Ammon's horn (tissue), 1 donor: Measurements from ENCODE around the gene ELAC2.

Experiments
- DNase-seq: peaks from one replicate; pipeline ENCODE4 v3.0.0-alpha.2; 2016; ENCODE audit warnings: low spot score

ELAC2 gene, protein sequence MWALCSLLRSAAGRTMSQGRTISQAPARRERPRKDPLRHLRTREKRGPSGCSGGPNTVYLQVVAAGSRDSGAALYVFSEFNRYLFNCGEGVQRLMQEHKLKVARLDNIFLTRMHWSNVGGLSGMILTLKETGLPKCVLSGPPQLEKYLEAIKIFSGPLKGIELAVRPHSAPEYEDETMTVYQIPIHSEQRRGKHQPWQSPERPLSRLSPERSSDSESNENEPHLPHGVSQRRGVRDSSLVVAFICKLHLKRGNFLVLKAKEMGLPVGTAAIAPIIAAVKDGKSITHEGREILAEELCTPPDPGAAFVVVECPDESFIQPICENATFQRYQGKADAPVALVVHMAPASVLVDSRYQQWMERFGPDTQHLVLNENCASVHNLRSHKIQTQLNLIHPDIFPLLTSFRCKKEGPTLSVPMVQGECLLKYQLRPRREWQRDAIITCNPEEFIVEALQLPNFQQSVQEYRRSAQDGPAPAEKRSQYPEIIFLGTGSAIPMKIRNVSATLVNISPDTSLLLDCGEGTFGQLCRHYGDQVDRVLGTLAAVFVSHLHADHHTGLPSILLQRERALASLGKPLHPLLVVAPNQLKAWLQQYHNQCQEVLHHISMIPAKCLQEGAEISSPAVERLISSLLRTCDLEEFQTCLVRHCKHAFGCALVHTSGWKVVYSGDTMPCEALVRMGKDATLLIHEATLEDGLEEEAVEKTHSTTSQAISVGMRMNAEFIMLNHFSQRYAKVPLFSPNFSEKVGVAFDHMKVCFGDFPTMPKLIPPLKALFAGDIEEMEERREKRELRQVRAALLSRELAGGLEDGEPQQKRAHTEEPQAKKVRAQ

DNA sequence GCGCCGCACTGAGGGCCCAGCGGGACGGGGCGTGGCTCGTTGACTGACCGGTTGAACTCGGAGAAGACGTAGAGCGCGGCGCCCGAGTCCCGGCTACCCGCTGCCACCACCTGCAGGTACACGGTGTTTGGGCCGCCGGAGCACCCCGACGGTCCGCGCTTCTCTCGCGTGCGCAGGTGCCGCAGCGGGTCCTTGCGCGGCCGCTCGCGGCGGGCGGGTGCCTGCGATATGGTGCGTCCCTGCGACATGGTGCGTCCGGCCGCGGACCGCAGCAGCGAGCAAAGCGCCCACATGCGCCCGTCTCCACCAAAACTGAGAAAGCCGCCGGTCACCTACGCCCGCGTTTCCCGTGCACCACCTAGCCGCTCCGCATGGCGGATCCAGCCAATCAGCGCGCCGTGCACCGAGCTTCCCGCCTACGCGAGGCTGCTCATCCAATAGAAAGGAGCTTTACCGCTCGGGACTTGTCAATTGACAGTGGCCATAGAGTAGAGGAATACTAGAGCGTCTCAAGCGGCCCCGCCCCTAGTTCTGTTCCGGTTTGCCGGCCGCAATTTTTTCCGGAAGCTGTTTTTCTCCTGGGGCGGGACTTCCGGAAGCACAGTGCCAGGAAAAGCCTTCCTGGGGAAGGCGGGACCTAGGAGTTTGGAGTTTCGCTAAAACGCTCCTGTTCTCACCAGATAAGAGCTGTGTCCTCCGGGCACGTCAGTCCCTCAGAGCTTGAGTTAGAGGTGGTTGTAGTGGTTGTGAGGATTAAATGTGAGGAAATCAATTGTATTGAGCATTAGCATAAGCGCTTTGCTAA lies at the start of gene ELAC2:
Gene ELAC2, minus strand, starts transcription at position 373 of the 805 bp plus-strand sequence. Its CDS starts 80 bp downstream, at position 293.
- DNase-seq = peak; percentile 98

DNA sequence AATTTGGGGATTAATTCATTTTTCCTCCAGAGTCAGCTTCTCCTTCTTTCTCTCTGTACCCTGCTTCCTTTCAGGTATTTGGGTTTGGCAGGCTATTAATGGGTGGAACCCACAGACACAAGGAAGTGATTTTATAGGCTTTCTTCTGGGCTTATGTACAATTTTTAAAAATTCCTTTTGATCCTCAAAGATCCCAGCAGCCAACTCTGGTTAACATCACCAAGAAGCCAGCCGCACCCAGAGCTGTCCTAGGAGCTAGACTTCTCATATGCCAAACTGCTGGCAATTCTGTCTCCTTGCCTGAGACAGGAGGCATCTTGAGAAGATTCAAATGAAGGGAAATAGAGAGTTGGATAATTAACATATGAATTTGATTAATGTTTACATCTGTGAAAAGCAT lies 47.2 kb upstream of the ELAC2 start:
- DNase-seq = no peak

DNA sequence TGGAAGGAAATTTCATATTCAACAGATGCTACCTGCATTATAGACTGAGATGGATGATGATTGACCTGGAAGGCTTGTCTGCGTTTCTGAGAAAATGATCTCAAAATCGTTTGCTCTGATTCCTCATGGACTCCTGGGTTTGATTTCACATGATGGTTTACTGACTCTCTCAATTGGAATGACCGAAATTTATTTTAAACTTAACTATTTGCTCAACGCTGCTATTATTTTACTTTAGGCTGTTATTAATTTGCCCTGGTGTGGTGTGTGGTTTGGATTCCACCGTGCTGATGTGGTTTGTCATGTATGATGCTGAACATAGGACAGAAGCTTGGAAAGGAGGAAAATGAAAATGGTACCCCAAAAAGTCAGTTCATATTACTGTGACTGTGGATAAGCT lies 37.3 kb upstream of the ELAC2 start:
- no peak for DNase-seq

DNA sequence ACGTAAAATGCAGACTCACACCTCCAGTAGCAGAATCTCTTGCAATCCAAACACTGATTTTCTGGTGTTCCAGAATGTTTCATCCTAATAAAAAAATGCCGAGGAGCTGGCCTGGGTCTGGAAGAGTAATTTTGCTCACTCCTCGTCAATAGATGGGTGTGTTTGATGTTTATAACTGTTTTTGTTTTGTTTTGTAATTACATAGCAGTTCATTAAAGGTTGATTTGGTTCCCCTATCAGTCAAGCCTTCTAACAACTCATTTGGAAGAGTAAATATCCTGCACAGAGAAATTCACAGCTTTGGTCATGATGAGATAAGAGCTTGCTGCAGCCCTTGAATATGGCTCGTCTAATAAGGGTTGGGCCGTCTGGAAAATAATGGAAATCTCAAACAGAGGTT lies 36.8 kb upstream of the ELAC2 start:
- DNase-seq = no peak

DNA sequence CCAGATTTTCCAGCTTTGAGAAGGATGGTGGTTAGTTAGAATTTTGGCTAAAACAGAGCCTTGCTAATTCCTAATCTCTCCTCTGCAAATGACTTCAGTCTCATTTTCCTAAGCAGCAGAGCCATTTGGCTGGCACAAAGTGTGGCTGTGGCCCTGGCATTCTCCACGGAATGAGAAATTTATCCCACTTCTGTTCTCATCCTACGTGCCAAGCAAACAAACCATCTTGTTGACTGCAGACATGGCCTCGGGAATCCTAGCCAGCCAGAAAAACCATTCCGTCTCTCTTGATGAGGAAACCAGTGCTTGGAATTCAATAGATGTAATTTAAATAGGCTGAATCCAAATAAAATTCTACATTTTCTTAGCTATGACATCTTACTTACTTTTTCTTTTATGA lies 34.1 kb upstream of the ELAC2 start:
- peak; percentile 21 for DNase-seq

DNA sequence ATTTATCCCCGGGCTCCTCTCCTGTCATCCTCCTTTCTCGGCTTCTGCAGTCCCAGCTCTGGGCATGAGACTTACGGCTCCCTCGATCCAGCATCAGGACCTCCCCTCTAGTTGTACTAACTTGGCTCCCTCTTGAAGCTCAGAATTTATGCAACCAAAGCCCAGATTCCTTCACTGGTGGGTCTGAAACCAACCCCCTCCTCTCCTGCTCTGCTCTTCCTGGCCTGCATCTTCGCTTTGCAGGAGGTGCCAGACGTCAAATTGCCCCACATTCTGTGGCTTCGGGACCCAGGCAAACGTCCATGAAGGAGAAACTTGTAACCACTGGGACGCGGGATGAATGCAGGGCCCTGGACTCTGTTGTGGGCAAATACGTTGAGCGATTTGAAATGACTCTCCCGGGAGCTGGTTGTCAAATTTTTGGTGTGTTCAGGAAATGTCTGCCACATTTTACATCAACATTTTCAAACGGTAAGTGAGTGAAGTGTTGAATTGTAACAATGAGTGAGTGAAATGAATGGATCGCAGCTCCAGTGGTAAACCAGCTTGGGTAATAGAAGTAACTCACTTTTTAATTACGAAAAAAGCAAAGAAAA lies 29.3 kb upstream of the ELAC2 start:
- DNase-seq = no peak

DNA sequence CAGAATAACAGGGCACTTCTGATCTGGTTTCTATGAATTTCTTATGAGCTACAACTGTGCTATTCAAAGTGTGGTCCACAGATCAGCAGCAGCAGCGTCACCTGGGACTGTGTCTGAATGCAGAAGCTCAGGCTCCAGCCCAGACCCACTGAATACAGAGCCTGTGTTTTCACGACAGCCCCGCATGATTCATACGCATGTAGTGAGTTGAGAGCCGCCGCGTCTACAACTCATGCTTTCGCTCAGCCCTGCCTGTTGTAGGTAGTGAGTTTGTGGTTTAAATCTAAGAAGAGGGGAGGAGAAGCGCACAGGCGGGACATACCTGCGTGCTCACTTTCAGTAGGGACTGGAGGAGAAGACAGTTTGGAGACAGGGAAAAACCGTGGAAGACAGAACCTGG lies 28.5 kb upstream of the ELAC2 start:
- DNase-seq = no peak

DNA sequence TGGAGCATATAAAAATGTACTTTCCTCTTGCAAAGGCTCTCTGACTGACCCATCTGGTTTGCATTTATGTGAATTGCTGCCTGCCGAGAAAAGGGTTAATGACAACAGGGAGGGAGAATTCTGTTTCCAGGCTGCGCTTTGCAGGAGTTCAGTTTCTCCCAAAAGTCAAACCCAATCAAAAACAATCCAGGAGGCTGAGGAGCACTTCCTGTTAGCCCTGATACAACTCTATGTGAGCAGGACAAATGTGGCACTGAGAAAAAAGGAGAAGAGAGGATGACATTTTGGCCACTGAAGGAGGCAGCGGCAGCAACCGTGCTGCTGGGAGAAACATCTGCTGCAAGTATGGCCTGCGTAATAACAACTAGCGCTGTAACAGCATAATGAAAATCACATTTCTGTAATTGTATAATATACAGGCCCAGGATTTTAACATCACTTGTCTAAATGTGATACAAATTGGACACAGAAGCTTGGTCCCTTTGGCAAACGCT lies 26.8 kb upstream of the ELAC2 start:
- no peak for DNase-seq

DNA sequence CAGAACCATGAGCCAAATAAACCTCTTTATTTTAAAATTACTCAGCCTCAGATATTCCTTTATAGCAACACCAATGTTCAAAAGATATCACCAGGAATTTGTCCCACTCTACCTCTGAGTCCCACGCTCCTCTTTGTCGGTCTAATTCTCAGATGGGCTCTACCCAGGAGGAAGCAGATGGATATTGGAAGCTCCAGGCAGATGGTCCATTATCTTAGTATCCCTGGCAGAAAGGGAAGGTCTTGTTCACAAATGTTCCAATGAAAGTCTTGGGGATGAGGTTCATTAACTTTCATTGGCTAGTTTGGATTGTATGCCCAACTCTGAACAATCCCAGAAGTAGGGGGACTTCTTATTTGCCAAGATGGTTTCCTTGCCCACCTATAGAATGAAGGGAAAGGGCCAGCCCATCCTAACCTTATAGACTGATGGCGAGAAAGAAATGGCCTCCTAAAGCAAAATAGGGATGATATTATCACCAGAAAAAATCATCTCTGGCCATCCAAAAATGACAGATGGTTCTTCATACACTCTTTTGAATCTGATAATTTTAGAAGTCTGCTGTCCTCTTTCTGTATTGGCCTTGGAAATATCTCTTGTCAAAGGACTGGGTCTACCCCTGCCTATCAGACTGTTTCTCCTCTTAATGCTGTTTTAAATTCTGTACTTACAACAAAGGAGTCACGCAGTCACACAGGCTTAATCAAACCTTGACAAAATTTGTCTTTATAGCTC lies 21.3 kb upstream of the ELAC2 start:
- no peak for DNase-seq

DNA sequence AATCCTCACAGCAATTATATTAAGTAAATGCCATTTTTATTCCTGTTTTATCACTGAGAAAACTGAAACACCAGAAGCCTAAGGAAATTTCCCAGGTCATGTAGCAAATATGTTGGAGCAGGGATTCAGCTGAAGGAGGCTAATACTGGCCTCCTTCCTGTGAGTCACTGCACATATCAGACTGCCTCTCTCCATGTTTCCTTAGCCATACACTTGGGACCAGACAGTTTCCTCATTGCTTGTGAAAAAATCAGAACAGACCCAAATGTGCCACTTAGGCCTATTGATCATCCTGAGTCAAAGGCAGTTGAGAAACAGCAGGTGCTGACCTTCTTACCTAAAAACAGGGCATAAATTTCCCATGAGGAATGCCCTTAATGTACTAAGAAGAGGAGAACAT lies 18.9 kb upstream of the ELAC2 start:
- no peak for DNase-seq

DNA sequence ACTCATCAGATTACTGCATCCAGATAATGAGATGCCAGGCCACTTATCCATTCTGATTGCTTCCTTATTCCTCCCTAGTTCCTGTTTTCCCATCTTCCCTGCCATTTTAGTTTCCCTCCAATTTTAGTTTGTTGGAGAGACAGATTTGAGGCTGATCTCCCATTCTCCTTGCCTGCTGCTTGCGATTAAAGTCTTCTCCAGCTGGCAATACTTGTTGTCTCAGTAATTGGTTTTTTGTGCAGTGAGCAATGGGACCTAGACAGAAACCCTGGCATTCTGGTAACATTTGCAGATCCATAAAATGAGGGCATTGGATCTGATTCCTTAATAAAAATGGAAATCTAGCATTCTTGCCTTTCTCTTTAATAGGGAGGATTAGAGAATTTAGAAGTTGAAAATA lies 17.6 kb upstream of the ELAC2 start:
- DNase-seq = no peak

DNA sequence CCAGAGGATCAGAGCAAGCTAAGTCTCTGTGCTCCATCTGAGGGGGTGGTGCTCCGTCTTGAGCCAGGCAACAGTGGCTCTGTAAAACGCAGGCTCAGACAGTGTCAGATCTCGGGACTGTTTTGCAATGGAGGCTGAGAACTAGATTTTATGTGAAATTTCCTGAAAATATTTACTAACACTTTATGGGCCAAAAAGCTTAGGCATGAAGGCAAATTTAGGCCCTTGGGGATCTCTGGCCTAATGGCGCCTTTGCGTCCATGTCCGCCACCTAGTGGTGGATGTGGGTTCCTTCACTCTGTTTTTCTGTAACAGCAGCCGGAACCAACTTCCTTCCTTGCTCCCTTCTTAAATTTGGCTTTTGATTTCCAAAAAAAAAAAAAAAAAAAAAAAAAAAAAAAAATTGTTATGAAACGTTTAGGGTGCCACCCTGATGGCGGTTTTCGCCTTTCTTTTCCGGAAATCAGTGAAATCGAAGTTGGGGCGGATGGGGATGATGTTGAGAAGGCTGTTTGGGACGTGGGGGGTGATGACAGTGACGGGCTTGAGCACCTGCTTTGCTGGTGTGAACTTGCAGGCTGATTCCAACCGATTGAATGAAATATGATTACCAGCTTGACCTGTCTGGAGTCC lies 14.0 kb upstream of the ELAC2 start:
- peak; percentile 36 for DNase-seq

DNA sequence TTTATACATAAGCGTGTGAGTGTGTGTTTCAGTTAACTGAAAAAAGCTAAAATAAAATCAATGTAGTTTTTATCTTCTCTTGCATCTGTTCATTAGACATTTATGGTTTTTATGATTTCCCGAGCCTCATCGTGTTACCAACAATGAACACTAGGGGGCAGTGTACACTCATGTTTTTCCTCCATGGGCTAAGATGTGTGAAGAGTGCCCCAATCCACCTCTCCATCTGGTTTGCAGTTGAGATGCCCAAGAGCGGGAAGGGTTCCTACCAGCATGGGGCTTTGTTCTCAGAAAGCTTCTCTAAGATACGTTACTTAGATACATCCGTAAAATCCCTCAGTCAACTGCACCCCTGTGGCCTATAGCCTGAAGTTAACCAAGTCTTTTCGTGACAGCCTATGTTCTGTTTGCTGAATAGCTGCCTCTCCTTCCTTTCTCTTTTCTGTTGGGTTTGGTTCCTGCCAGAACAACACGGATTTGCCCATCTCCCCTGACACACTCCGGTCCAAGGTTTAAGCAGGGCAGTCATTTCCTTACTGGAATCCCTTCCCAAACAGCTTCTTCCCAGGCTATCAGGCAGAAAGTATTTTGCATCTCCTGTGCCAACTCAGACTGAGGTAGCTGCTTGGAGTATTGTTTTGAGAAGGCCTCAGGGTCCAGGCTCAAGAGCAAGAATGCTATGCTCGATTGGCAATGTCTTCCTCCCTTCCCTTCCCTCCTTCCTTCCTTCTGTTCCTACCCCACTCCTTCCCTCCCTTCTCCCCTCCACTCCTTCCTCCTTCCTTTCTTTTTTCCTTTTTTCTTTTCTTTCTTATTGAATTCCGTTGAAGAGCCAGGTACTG lies 12.9 kb upstream of the ELAC2 start:
- peak; percentile 66 for DNase-seq

DNA sequence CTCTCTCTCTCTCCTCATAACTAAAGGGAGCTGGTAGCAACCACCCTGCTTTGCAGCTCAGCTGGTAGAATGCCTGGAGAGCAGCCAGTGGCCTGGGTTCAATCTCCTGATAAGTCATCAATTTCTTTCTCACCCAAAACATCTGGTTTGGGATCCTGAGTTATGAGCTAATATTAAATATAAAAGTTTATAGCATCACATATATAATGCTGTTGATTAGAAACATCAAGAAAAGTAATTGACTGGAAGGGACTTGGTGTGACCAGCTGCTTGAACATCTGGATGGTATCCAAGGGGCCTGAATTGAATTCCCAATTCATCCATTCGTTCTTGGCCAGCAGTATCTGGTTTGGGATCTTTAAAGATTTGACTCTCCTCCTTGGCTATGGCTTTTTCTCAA lies 12.2 kb upstream of the ELAC2 start:
- DNase-seq = no peak

DNA sequence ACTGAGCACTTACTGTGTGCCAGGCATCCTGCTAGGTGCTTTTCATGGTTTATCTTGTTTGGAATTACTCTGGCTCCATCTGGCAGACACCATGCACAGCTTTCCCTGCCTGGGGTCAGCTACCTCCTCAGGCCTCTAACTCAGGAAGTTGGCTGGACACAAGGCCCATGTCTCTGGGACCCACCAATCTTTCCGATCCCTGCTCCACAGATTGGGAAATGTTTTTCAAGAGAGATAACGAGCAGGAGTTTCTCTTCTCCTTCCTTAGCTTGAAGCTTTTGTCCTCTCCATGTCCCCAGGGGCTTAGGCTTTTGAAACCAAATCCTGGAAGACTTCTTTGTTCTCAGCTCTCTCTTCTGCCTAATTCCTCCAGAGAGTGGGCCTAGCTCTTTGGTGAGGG lies 11.5 kb upstream of the ELAC2 start:
- no peak for DNase-seq

DNA sequence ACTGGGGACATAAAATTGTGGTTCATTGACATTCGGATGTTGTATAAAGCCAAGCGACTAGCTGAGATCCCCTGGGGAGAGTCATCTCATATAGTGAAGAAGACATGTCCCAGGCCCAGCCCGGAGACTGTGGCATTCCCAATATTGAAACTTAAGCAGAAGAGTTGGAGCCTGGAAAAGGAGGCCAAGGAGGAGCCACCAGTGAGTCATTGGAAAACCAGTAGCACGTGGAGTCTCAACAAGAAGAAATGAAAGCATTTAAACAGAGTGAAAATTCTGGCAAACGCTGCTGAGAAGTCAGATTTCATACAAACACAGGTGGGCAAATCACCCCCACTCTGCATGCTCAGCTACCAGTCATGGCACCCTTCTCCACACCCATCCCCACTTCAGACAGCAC lies 9.4 kb upstream of the ELAC2 start:
- no peak for DNase-seq

DNA sequence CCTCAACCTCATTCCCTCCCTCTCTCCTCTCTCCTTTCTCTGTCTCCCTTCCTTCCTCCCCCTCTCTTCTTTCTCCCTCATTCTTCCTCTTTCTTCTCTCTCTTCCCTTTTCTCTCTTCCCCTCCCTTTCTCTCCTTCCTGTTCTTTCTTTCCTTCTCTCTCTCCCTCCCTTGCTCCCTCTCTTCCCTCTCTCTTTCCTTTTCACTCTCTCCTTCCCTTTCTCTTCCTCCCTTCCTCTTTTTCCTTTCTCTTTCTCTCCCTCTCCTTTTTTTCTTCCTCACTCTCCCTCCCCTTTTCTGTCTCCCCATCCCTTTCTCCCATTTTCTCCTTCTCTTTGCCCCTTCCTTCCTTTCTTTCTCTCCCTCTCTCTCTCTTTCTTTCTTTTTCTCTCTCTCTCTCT lies 7.9 kb upstream of the ELAC2 start:
- no peak for DNase-seq

DNA sequence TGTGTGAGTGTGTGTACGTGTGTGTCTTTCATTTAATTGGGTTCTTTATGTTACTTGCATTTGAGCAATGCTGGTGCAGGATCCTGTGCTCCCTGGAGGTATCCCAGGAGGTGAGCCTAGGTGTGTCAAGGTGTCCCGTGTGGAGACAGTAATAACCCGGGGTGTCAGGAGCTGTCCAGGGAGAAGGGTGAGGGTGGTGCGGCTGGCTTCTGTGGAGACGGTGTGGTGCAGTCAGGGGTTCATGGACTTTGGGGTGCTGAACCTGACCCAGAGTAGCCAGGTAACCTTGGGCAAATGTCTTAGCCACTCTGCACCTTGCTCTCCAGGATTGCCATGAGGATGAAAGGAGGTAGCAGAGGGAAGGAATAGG lies 7.4 kb upstream of the ELAC2 start:
- no peak for DNase-seq

DNA sequence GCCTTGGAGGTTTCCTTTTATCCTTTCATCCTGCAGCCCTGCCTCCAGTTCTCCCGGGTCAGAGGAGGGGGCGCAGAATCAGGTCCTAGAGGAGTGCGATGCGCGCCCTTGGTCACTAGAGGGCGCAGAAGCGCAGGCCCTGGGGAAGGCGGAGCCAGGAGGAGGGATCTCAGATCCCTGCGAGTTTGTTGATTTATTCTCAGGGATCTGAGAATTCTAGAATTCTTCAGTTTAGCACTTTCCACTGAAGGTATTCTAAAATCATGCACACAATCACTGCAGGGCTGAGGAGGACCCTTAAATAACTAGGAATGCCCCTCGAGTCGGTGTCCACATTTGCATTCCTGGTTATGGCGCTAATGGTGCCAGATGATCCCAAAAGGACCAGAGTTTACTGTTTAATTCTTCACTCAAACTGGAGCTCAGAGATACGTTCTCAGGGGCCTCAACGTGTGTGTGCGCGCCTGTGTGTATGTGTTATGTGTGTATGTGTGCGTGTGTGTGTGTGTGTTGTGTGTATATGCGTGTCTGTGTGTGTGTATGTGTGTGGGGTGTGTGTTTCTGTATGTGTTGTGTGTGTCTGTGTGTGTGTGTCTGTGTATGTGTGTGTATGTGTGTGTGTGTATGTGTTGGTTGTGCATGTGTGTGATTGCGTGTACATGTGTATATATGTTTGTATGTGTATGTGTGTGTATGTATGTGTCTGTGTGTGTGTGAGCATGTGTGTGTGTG lies 6.9 kb upstream of the ELAC2 start:
- peak; percentile 71 for DNase-seq
